Rectal smooth muscle tissue (tissue), 1 donor: ENCODE results near the gene TEX13D.

Experiments used
- H3K27ac ChIP-seq: one replicate; pipeline ENCODE4 v1.7.0; 2013; ENCODE audit warnings: low read depth, low read length, inconsistent platforms
- H3K27me3 ChIP-seq: one replicate; pipeline ENCODE4 v1.7.0; 2013; ENCODE audit warnings: low read length; ENCODE audit not compliant: control insufficient read depth, insufficient read depth
- H3K36me3 ChIP-seq: one replicate; pipeline ENCODE4 v1.7.0; 2013; ENCODE audit warnings: low read length; ENCODE audit not compliant: control insufficient read depth, insufficient read depth
- H3K4me1 ChIP-seq: one replicate; pipeline ENCODE4 v1.7.0; 2013; ENCODE audit warnings: low read length; ENCODE audit not compliant: control insufficient read depth, insufficient read depth
- H3K4me3 ChIP-seq: one replicate; pipeline ENCODE4 v1.7.0; 2013; ENCODE audit warnings: low read length
- H3K9ac ChIP-seq: one replicate; pipeline ENCODE4 v1.7.0; 2013; ENCODE audit warnings: low read length

TEX13D gene

DNA sequence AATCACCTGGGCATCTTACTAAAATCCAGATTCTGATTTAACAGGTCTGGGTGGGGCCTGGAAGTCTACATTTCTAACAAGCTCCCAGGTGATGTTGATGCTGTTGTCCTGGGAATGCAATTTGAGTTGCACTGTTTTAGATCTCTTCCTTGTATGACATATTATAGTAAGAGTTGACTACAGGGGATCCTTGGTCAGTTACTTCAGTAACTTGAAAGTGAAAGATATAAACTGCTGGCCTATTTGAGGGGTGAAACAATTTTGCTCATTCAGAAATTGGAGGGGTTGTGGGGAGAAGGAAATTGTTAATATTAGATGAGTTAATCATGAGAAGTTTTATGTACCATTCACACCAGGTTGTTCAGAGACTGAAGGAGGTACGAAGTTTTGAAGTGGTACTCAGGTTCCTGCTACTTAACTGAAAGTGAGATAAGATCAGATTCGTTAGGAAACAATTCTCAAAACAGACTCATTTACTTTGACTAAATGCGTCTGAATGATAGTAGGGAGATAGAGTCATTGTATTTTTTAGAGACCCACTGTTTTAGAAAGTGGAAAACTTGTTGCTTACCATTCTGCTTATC lies 26.4 kb downstream of the TEX13D start:
- Histone ChIP-seq H3K27ac (no peak overlapping the region), H3K36me3 (no peaks in the 10 kb centered on the region), H3K27me3 (no peaks in the 10 kb centered on the region), H3K4me3 (no peak overlapping the region), H3K4me1 (no peaks in the 10 kb centered on the region), H3K9ac (no peak overlapping the region)

DNA sequence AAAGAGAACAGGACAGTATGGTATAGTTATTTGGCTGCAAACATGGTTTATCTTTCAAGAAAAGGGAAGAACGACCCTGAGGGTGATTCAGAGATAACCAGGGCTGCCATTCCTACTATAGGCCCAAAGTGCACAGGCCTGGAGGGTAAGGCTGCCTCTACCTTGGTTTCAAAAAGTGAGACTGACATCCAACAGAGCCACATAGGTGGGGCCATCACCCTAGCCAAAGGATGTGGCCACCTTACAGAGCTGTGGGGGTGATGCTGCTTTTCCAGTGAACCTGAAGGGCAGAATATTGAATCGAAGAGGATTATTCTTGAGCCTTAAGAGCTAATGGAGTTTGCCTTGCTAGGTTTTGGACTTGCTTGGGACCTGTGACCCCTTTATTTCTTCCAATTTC lies 29.6 kb downstream of the TEX13D start:
- H3K4me3 ChIP-seq, result no peak overlapping the region
- H3K27me3 ChIP-seq, result no peaks in the 10 kb centered on the region
- H3K9ac ChIP-seq, result no peak overlapping the region
- no peak overlapping the region for H3K27ac ChIP-seq
- no peaks in the 10 kb centered on the region for H3K4me1 ChIP-seq
- no peaks in the 10 kb centered on the region for H3K36me3 ChIP-seq

DNA sequence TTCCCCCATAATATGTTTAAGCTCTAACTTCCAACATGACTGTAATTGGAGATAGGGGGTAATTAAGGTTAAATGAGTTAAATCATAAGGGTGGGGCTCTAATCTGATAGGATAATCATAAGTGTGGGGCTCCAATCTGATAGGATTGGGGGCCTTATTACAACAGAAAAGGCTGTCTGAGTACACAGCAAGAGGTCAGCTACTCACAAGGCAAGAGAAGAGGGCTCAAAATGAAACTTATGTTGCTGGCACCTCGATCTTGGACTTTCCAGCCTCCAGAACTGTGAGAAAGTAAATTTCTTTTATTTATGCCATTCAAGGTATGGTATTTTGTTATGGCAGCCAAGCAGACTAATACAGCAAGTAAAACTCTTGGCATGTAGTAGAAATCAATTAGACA lies 30.3 kb downstream of the TEX13D start:
- Histone ChIP-seq H3K27ac (no peak overlapping the region), H3K4me1 (no peaks in the 10 kb centered on the region), H3K27me3 (no peaks in the 10 kb centered on the region), H3K36me3 (no peaks in the 10 kb centered on the region), H3K9ac (no peak overlapping the region), H3K4me3 (no peak overlapping the region)

DNA sequence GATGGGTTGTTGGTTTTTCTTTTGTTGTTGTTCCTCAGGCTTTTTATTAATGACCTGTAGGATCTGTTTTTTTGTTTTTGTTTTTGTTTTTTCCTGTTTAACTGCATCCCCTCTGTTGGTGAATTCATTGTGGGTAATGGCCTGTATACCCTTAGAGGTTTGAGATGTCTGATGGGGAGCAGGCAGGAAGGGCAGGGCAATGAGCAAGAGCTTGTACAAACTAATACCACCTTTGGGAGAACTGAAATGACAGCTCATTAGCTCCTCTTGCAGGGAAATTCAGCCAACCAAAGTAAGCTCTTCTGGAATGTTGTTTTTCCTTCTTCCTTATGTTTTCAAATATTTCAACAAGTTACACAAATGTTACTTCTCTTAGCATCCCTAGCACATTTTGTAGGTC lies 37.3 kb downstream of the TEX13D start:
- H3K4me1 ChIP-seq, result no peaks in the 10 kb centered on the region
- no peak overlapping the region for H3K4me3 ChIP-seq
- no peaks in the 10 kb centered on the region for H3K36me3 ChIP-seq
- H3K27me3 ChIP-seq, result no peaks in the 10 kb centered on the region
- no peak overlapping the region for H3K27ac ChIP-seq
- H3K9ac ChIP-seq, result no peak overlapping the region

GRCh38 chrX:124373348-124373747 lies 40.9 kb downstream of the TEX13D start:
- Histone ChIP-seq H3K4me3 (no peak overlapping the region), H3K9ac (no peak overlapping the region), H3K27me3 (no peaks in the 10 kb centered on the region), H3K27ac (no peak overlapping the region), H3K4me1 (no peaks in the 10 kb centered on the region), H3K36me3 (no peaks in the 10 kb centered on the region)

GRCh38 chrX:124378643-124379042 lies 46.2 kb downstream of the TEX13D start:
- Histone ChIP-seq H3K4me3 (no peak overlapping the region), H3K9ac (no peak overlapping the region), H3K27me3 (no peaks in the 10 kb centered on the region), H3K4me1 (no peaks in the 10 kb centered on the region), H3K36me3 (no peaks in the 10 kb centered on the region), H3K27ac (no peak overlapping the region)

GRCh38 chrX:124383354-124383753 lies 50.9 kb downstream of the TEX13D start:
- Histone ChIP-seq H3K9ac (no peak overlapping the region), H3K4me3 (no peak overlapping the region), H3K36me3 (no peaks in the 10 kb centered on the region), H3K4me1 (no peaks in the 10 kb centered on the region), H3K27me3 (peaks cover 2% of the 10 kb centered on the region), H3K27ac (no peak overlapping the region)

DNA sequence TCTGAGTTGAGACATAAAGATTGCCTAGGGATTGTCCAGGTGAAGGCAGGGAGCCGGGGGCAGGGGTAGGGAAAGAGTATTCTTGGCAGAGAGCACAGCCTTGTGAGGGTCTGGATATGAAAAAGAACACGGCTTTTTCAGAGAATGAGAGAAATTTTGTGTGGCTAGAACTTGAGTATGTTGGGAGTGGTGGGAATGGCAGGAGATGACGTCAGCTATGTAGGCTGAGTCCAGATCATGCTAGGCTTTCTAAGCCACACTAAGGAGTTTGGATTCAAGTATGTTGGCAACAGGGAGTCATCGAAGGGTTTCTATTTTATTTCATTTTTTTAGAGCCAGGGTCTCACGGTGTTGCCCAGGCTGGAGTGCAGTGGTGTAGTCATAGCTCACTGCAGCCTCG lies 53.9 kb downstream of the TEX13D start:
- no peak overlapping the region for H3K9ac ChIP-seq
- peaks cover 2% of the 10 kb centered on the region for H3K27me3 ChIP-seq
- H3K4me3 ChIP-seq, result no peak overlapping the region
- H3K36me3 ChIP-seq, result no peaks in the 10 kb centered on the region
- H3K27ac ChIP-seq, result no peak overlapping the region
- H3K4me1 ChIP-seq, result no peaks in the 10 kb centered on the region
